GM18909 (cell line): ENCODE data around the gene STIM2.

Experiments
- ATAC-seq: cut with Tn5 transposase; IDR thresholded peaks from one replicate; pipeline ENCODE4 v1.9.1; 2021; ENCODE audit warnings: mild to moderate bottlenecking; ENCODE audit not compliant: unreplicated experiment, poor library complexity

Gene STIM2

DNA sequence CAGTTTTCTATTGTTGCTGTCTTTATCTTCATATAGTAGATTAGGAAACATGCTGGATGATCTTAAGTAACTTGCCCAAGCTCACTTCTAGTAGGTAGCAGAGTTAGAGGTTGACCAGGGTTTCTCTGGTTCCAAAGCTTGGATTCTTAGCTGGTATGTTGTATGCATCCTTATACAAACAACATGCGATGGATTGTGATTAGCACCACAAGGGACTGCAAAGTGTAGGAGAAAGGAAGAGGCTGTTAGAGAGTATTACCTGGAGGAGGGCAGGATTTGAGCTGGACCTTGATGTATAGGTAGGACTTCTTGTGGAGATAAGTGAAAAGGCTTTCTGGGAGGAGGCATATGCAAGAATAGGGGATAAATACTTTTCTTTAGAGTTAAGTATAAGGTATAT lies 5.6 kb downstream of the STIM2 start:
- ATAC-seq: no peak

DNA sequence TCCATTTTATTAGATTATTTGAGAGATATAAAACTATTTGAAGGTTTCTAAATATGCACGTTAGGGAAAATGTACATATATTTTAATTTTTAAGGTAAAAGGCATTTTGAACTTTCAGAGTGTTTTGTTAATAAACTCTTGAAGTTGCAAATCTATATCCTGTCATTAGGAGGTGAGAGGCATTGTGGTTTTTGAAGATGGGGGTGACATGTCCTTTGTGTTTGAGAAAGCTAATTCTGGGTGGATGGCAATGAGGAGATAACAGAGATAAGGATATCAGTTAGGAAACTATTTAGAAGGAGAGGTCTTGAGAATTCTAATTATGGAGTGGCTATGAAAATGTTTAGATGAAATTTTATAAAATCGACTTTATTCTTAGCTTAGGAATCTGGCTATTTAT lies 6.1 kb downstream of the STIM2 start:
- no peak for ATAC-seq

DNA sequence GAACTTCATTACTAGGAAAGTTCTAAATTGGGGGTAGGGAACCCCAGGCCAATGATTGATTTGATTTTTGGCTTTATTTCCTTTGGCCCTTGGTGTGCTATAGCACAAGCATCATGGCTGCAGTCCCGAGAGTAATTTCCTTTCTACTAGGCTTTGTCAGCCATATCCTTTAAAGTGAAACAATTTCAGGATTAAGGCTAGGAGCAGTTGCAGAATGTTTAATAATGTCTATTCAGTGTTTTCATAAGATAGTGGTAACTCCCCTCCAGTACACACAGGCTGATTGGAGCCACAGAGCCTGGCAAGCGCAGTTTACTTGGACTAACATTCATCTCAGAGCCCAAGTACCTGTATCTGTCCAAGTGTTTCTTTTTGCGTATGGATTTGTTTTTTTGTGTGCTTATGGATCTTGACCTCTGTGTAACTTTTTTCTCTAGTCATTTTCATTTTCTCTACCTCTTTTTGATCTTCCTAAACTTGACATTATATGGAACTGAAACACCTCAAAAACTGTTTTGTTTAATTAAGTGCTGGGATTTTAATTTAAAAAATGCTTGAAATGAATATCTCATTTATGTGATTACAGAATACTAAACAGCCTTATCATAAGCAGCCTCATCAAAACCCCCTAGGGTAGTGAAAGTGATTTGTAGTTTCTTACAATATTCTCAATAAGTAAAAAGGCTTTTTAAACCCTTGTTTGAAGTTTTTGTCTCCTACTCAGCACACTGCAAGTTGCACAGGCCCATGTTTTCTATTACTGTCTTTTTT lies 7.5 kb downstream of the STIM2 start:
- no peak for ATAC-seq

DNA sequence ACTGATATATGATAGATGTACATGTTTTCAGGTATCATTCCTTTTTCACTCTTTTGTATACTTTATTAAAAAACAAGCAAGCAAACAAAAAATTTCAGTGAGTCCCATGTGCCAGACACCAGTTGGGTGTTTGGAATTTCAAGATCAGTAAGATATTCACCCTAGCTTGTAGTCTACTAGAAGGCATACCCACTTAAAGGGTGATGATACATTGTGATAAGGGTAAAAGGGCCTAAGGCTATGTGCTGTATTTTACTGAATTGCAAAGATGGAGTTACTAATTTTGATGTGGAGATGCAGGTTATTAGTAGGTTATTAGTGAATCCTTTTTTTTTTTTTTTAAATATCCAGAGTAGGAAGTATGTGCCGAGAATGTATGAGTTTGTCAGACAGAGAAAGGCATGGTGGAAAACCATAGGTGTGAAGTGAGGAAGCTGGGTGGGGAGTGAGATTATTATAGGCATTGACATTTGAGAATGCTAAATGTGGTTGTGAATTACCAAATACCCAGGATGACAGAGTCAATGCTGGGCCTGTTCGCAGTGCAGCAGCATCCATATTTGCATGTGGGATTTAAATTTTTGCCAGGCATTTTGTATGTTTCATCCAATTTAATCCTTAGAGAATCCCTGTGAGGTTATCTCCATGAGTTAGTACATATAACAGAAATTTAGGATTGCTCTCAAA lies 10.1 kb downstream of the STIM2 start:
- ATAC-seq: no peak

DNA sequence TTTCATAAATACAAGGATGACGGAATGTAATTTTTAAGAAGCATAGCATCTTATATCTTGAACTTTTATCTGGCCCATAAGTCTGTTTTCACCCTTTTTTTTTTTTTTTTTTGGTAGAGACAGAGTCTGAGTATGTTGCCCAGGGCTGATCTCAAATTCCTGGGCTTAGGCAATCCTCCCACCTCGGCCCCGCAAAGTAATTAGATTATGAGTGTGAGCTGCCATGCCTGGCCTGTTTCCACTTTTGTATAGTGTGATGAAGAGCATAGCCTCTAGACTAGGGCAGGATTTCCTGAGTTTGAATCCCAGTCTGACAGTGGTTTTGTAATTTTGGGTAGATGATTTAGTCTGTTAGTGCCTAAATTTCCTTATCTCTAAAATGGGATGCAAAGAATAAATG lies 11.0 kb downstream of the STIM2 start:
- ATAC-seq: no peak

DNA sequence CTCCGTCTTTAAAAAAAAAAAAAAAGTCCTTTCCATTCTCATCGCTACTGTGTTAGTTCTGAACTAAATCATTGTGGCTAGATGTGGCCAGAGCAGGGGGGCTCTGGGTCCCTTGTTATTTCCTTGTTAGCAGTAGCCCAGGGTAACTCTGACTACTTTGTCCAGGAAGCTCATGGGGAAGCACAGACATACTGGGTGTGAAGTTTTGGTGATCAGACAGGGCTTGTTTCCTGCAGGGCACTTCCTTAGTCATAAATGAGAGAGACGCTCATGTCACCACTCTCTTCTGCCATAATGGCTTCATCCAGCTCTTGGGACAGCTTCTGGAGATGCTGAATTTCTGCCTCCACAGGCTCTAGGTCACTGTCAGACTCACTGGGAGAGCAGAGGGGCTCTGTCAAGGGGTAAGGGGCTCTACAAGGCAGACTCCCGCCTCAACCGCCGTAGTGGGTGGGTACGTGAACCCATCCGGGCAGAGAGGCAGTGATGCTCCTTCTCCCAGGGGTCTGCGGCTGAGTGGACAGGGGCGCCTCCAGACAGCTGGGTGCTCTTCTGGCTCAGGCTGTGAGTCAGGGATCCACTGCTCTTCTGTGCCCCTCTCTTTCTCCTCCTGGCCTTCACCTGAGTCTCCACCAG lies 12.9 kb downstream of the STIM2 start:
- peak; percentile 90 for ATAC-seq

DNA sequence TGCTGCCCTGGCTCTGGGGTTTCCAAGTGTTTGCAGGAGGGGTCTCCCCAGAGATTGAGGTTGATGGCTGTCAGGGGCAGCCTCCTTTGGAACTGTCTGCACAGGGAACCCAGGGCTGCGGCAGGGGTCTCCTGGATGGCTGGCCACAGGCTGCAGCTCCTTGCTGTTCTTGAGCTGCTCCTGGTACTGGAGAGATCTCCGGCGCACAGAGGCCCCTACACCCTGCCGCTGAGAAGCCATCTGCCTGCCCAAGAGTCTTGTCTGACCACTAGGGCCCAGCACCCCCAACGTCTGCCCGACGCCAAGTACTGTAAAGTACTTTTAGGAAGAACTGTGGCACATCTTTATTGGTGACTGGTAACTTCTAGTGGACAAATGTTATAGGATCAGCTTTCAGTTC lies 13.5 kb downstream of the STIM2 start:
- no peak for ATAC-seq

DNA sequence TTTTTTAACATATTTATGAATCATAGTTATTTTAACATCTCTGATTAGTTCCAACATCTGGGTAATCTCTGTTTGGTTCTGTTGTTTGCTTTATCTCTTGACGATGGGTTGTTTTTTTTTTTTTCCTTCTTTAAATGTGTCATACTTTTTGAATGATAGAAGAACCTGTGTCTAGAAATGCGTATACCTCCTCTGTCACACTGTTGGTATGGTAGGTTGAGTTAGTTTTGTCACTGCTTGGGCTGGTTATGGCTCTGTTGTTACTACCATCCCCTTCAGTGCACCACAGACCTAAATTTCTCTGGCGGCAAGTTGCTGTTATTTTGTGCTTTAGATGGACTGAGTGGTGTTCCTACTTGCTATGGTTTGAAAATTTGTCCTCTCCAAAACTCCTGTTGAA lies 16.8 kb downstream of the STIM2 start:
- ATAC-seq: no peak

DNA sequence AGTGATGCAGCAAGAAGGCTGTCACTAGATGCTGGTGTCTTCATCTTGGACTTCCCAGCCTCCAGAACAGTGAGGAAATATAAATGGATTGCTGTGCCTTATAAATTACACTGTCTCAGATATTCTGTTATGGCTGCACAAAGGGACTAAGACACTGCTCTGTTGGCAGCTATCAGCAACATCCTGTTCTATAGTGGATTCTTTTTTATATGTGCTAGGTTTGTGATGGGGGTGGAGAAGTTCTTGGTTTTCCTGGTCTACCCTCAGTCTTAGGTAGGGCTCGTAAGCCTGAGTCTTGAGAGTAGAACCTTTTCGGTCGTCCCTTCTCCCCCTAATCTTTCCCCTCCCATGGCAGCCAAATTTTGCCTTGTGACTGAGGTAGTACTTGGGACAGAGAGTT lies 17.3 kb downstream of the STIM2 start:
- no peak for ATAC-seq

DNA sequence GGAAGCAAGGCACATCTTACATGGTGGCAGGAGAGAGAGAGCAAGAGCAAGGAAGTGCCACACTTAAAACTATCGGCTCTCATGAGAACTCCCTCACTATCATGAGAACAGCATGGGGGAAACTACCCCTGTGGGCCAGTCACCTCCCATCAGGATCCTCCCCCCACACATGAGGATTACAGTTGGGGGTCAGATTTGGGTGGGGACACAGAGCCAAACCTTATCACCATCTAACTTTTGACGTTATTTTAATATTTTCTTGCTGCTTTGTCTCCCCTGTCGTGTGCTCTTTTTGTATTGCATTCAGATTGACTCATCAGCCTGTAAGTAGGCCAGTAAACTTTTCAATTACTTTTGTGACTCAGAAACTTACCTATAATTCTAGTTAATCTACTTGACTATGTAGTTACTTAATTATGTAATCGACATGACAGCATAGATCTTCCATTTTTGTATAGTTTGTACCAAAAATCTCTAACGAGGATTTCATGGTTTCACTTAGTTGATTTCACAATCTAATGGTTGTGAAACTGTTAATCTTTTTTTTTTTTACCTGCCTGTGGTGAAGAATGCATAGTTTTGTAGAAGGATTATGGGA lies 18.3 kb downstream of the STIM2 start:
- no peak for ATAC-seq

DNA sequence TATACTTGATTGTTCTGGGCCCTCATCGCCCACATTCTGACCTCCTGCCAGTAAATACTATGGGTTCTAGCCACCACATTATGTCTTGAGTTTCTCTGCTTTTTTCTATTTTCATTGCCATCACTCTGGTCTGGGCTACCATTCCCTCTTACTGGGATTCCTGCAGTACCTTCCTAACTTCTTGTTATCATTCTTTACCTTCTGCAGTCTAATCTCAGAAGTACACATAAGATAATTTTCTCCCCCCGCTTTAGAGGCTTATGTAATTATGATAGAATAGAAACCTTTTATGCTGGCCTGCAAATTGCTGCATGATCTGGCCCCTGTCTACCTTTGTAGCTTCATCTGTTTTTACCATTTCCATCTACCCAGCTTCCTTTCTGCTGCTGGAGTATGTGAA lies 19.2 kb downstream of the STIM2 start:
- ATAC-seq: no peak

DNA sequence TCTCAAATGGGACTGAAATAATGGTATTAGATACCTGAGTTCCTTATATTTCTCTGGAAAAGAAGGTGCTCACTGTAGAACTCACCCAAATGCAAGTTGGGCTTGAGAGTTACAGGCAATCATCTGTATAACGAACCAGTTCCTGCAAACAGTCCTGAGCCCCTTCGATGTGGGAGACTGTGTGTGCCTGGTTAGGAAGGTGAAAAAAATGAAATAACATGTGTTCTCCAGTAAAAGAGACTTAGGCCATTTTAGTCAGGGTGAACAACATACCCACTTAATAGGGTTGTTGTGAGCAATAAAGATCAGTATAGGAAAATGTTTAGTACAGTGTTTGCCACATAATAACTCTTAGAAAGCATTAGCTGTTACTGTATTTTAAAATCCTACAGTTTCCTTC lies 23.4 kb downstream of the STIM2 start:
- no peak for ATAC-seq

DNA sequence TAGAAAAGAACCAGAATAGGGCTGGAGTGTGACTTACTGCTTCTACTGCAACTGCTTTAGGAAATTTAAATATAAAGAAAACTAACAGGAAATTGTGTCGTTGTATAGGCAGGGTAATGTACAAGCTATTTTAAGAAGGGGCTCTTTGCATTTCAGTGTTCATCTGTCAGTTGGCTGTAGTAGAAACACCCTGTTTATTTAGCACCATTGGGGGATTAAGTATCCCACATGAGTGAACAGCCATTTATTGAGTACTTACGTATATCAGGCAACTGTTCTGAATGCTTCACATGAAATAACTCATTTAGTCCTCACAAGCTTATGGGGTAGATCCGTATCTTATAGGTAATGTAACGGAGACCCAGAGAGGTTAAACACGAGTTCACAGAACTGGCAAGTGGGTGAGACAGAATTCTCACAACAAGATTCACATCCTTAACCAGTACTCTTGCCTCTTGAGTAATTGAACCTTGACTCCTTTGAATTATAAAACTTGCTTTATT lies 23.9 kb downstream of the STIM2 start:
- peak; percentile 56 for ATAC-seq

DNA sequence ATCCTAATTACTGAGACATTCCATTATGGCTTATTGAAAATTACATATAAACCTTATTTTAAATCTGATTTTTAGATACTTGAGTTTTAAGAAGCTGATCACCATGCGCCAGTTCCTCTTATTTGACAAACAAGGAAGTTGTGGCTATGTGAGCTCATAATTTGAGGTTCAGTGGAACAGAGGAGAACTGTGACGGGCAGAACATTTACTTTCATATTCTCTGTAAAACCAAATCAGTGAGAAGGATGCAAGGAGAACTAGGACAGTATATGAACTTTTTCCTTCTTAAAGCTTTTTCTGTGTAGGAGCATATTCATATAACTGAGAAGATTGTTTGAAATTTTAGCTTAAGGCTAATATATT lies 25.3 kb downstream of the STIM2 start:
- ATAC-seq: peak; percentile 86

DNA sequence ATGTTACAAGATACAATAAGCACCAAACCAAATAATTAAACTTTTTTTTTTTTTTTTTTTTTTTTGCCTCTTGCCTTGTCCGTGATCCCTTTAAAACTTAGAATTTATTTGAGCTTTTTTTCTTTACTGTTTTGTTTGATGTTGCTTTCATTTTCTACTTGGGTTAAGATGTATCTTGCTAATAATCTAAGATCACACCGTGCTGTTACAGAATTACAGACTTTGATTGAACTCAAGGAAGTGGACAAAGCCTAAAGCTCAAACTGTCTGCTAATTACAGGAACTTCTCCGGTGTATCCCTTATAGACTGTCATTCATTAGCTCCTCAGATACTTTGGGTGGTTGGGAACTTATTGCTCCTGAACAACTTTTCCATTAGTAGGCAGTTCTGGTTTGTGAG lies 26.5 kb downstream of the STIM2 start:
- ATAC-seq: no peak

DNA sequence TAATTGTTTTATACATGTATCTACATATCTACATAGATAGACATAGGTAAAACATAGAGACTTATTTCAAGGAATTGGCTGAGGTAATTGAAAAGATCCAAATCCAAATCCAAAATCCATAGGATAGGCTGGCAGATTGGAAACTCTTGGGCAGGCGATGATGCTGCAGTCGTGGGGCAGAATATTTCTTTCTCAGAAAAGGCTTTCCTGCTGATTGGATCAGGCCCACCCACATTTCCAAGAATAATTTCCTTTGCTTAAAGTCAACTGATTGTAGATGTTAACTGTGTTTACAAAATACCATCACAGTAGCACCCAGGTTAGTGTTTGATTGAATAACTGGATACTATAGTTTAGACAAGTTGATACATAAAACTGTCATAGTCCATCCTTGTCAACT lies 27.2 kb downstream of the STIM2 start:
- ATAC-seq: no peak

DNA sequence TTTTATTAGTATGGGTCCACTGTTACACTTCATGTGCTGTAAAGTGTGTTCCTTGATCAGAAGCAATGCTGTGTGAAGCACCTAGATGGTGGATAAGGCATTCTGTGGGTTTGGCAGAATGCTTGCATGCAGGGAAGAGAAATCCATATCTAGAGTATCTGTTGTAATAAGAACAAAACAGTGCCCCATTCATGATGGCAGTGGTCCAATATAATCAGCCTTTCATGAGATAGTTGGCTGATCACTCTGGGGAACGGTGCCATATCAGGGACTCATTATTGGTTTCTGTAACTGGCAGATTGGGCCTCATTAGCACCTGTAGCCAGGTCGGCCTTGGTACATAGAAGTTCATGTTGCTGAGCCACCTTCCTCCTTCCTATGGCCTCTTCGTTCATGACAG lies 28.7 kb downstream of the STIM2 start:
- no peak for ATAC-seq

DNA sequence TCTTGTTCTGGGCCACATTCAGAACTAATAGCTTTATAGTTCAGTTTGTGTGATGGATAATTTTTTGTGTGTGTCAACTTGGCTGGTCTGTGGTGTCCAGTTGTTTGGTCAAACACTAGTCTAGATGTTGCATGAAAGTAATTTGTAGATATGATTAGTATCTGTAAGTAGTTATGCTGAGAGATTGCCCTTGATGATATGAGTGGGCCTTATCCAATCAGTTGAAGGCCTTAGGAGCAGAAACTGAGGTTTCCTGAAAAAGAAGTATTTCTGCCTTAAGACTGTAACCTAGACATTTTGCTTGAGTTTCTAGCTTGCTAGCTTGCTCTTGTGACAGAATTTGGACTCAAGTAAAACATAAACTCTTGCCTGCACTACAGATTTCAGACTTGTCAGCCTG lies 30.4 kb downstream of the STIM2 start:
- no peak for ATAC-seq

DNA sequence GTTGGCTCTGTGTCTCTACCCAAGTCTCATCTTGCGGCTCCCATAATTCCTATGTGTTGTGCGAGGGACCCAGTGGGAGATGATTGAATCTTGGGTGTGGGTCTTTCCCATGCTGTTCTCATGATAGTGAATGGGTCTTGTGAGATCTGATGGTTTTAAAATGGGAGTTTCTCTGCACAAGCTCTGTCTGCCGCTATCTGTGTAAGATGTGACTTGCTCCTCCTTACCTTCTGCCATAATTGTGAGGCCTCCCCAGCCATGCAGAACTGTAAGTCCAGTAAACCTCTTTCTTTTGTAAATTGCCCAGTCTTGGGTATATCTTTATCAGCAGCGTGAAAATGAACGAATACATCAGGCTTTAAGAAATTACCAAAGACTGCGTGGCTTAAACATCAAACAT lies 31.2 kb downstream of the STIM2 start:
- no peak for ATAC-seq

DNA sequence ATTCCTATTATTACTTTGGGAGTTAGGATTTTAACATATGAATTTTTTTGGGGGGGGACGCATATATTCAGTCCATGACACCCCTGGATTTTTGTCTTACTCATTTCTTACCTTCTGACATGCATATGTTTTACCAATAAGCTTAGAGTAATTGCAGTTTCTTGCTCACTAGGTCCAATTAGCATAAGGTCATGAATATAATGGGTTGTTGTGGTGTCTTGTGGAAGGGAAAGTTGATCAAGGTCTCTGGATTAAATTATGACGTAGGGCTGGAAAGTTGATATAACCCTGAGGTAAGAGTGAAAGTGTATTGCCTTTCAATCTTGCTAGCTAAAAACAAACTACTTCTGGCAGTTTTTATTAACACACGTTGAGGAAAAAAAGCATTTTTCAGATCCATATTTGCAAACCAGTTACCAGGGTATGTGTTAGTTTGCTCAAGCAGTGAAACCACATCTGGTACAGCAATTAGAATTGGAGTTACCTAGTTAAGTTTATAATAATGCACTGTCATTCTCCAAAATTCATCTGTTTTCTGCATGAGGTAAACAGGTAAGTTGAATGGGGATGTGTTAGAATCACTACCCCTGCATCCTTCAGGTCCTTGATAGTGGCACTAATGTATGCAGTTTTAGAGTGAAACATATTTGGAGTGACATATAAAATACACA lies 32.0 kb downstream of the STIM2 start:
- ATAC-seq: no peak

DNA sequence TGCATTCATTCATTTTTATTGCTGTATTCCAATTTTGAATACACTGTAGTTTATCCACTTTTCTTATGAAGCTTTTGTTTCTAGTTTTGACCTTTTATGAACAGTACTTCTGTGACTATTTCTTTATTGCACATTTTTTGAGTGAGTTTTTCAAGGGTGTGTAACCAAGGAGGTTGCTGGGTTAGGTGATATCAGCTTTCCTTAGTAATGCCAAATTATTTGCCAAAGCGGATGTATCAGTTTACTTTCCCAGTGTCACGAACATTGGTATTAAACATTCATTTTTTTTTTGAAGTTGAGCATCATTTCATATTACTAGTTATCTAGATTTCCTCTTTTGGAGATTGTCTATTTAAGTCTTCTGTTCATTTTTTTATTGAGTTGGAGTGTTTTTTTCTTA lies 32.9 kb downstream of the STIM2 start:
- ATAC-seq: no peak
